ENCODE measurements around the gene CRYBB1.

DNA sequence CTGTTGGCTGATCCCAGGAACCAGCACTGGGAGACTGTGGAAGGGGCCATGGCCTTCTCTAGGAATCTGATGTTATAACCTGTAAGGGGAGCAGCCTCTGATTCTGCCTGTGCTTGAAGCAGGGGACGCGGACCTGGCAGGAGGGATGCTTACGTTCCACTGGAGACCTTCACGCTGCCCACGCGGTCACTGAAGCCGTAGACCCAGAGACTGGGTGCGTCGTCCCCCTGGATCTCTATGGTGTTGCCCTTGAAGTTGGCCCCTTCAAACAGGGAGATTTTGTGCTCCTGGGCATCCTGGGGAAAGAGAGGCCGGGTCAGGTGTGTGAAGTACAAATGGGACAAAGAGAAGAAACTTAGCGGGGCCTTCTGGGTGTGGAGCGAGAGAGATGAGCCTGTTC, 16.1 kb downstream of the CRYBB1 start:
- TF ChIP-seq, protein P1, sequence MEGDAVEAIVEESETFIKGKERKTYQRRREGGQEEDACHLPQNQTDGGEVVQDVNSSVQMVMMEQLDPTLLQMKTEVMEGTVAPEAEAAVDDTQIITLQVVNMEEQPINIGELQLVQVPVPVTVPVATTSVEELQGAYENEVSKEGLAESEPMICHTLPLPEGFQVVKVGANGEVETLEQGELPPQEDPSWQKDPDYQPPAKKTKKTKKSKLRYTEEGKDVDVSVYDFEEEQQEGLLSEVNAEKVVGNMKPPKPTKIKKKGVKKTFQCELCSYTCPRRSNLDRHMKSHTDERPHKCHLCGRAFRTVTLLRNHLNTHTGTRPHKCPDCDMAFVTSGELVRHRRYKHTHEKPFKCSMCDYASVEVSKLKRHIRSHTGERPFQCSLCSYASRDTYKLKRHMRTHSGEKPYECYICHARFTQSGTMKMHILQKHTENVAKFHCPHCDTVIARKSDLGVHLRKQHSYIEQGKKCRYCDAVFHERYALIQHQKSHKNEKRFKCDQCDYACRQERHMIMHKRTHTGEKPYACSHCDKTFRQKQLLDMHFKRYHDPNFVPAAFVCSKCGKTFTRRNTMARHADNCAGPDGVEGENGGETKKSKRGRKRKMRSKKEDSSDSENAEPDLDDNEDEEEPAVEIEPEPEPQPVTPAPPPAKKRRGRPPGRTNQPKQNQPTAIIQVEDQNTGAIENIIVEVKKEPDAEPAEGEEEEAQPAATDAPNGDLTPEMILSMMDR (IDR thresholded peaks at IDR 0.05): no peak
- TF ChIP-seq POLR2AphosphoS5 (IDR thresholded peaks at IDR 0.05): no peak
- TF ChIP-seq POLR2A (IDR thresholded peaks at IDR 0.05): no peak

Measured in breast epithelium (tissue), 3 donors.